MM.1S (cell line): ENCODE data around the gene CADPS.

Experiments used
- CTCF ChIP-seq: fragments of 300-600 bp; sonication (generic); IDR thresholded peaks from 2 replicates; pipeline ENCODE4 v1.5.1; 2016; ENCODE audit warnings: antibody characterized with exemption, low read length, mixed read lengths
- EZH2 ChIP-seq: fragments of 300-600 bp; sonication (generic); optimal IDR thresholded peaks from 2 replicates; pipeline ENCODE3; 2017; ENCODE audit warnings: low read depth, mild to moderate bottlenecking, antibody characterized with exemption, low read length, mixed read lengths

GRCh38 chr3:62872318-62872717 is 2.9 kb downstream of the CADPS start:
- TF ChIP-seq CTCF (no peak), EZH2 (no peak)
